Memory B cell (primary cell): Measurements from ENCODE around the gene MEF2C.

ENCODE experiments used
- ATAC-seq: fragments of 150-1000 bp; cut with Tn5 transposase; 2 replicates; pipeline ENCODE4 v1.10.0; 2021; ENCODE audit warnings: low read depth, mild to moderate bottlenecking, moderate library complexity
- DNase-seq, 2 donors: peaks; one replicate each; pipeline ENCODE4 v3.0.0; 2022; ENCODE audit warnings: low spot score in 2 of 2
- H3K27ac Mint-ChIP-seq: one replicate; pipeline ENCODE4 v1.8.0; 2022; ENCODE audit warnings: mild to moderate bottlenecking, moderate library complexity, mixed read lengths
- H3K27me3 Mint-ChIP-seq: one replicate; pipeline ENCODE4 v1.8.0; 2022; ENCODE audit warnings: mixed read lengths
- H3K36me3 Mint-ChIP-seq: one replicate; pipeline ENCODE4 v1.8.0; 2022; ENCODE audit warnings: mild to moderate bottlenecking, mixed read lengths
- H3K4me1 Mint-ChIP-seq: one replicate; pipeline ENCODE4 v1.8.0; 2022; ENCODE audit warnings: mixed read lengths
- H3K4me3 Mint-ChIP-seq: one replicate; pipeline ENCODE4 v1.8.0; 2022; ENCODE audit warnings: mild to moderate bottlenecking, moderate library complexity, mixed read lengths
- H3K9me3 Mint-ChIP-seq: one replicate; pipeline ENCODE4 v1.8.0; 2022; ENCODE audit warnings: mixed read lengths

Gene MEF2C

DNA sequence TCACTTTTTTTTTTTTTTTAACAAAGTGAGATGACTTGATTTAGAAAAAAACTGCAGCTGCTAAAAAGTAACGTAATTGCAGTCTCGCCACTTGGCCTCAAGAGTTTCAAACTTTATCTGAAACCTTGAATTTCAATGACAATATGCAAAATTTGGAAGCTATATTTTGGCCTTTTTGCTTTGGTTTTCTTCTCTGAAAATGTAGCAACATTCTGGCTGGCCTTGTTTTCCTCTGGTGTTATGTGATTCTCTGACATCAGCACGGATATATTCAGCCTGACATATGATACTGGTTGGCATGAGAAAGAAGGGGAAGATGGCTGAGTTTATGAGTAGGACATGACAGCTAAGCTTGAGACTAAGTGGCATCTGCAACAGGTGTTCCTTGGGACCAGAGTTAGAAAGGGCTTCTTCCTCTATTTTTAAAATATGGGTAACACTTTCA lies 136.5 kb downstream of the MEF2C start:
- Mint-ChIP-seq H3K27ac (peak overlapping the region; percentile 82), H3K27me3 (no peaks in the 10 kb centered on the region), H3K9me3 (no peaks in the 10 kb centered on the region), H3K36me3 (peaks cover 24% of the 10 kb centered on the region), H3K4me1 (peaks cover 14% of the 10 kb centered on the region), H3K4me3 (no peak overlapping the region)
- DNase-seq: no peak
- ATAC-seq: peak; percentile 83

- H3K36me3 Mint-ChIP-seq: peaks cover 20% of the 10 kb centered on the region
- peak overlapping the region; percentile 82 for H3K27ac Mint-ChIP-seq
- DNase-seq: no peak
- no peaks in the 10 kb centered on the region for H3K9me3 Mint-ChIP-seq
- ATAC-seq: no peak
- peaks cover 18% of the 10 kb centered on the region for H3K4me1 Mint-ChIP-seq
- H3K27me3 Mint-ChIP-seq: no peaks in the 10 kb centered on the region
- no peak overlapping the region for H3K4me3 Mint-ChIP-seq
These were observed 137.8 kb downstream of the MEF2C start for GRCh38 chr5:88745093-88745696.

DNA sequence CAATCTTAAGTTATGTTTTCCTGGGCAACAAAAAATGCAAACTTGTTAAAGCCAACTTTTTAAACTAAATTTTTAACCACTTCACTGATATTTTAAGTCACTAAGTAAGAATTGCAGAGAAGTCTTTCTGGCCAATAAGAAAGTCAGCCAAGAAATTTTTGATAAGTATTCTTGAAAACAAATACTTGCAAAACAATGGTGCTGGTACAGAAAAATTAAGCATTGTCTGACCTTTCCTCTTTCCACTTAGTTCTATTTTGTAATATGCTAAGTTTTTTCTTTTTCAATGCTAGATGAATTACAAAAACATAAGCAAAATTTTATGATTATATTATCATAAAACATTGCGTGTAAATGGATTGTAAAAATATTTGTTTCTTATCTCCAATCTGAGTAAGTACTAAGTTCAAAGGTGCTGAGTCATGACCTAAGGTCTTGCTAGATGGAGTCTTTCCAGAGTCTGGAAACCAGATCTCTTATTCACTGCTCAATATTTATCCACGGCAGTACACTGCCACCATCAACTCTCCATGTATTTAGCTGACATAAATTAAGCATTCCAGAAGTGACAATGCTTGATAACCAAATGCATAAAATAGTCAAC lies 139.7 kb downstream of the MEF2C start:
- H3K4me3 Mint-ChIP-seq: no peak overlapping the region
- H3K4me1 Mint-ChIP-seq: peaks cover 26% of the 10 kb centered on the region
- H3K9me3 Mint-ChIP-seq: no peaks in the 10 kb centered on the region
- peak overlapping the region; percentile 55 for H3K27ac Mint-ChIP-seq
- no peaks in the 10 kb centered on the region for H3K27me3 Mint-ChIP-seq
- no peak for DNase-seq
- peaks cover 20% of the 10 kb centered on the region for H3K36me3 Mint-ChIP-seq
- no peak for ATAC-seq

GRCh38 chr5:88741964-88742363 lies 141.0 kb downstream of the MEF2C start:
- H3K4me1 Mint-ChIP-seq: peaks cover 37% of the 10 kb centered on the region
- H3K9me3 Mint-ChIP-seq: no peaks in the 10 kb centered on the region
- ATAC-seq (peak; percentile 67), DNase-seq (no peak)
- H3K4me3 Mint-ChIP-seq: no peak overlapping the region
- peak overlapping the region; percentile 91 for H3K27ac Mint-ChIP-seq
- H3K27me3 Mint-ChIP-seq: no peaks in the 10 kb centered on the region
- peaks cover 25% of the 10 kb centered on the region for H3K36me3 Mint-ChIP-seq

- peak overlapping the region; percentile 91 for H3K27ac Mint-ChIP-seq
These were observed 142.3 kb downstream of the MEF2C start for GRCh38 chr5:88740604-88741185.

GRCh38 chr5:88736494-88736893 lies 146.5 kb downstream of the MEF2C start:
- peak; percentile 52 for ATAC-seq
- Mint-ChIP-seq H3K27me3 (no peaks in the 10 kb centered on the region), H3K4me3 (peak overlapping the region; percentile 19), H3K4me1 (peaks cover 64% of the 10 kb centered on the region), H3K9me3 (no peaks in the 10 kb centered on the region), H3K27ac (peak overlapping the region; percentile 91), H3K36me3 (peaks cover 18% of the 10 kb centered on the region)
- DNase-seq: no peak

More at GRCh38 chr5:88740604-88741185, 142.3 kb downstream of the MEF2C start:
- H3K4me3 Mint-ChIP-seq: no peak overlapping the region
- no peak for DNase-seq
- no peak for ATAC-seq
- H3K9me3 Mint-ChIP-seq: no peaks in the 10 kb centered on the region
- peaks cover 24% of the 10 kb centered on the region for H3K36me3 Mint-ChIP-seq
- peaks cover 43% of the 10 kb centered on the region for H3K4me1 Mint-ChIP-seq
- H3K27me3 Mint-ChIP-seq: no peaks in the 10 kb centered on the region

- ATAC-seq: no peak
- H3K27me3 Mint-ChIP-seq: no peaks in the 10 kb centered on the region
- H3K27ac Mint-ChIP-seq: peak overlapping the region; percentile 91
- H3K4me3 Mint-ChIP-seq: peak overlapping the region; percentile 22
- no peaks in the 10 kb centered on the region for H3K9me3 Mint-ChIP-seq
- peaks cover 22% of the 10 kb centered on the region for H3K36me3 Mint-ChIP-seq
- DNase-seq: no peak
- peaks cover 57% of the 10 kb centered on the region for H3K4me1 Mint-ChIP-seq
These were observed 148.0 kb downstream of the MEF2C start for GRCh38 chr5:88734983-88735382.

- Mint-ChIP-seq H3K4me3 (peak overlapping the region; percentile 74), H3K9me3 (no peaks in the 10 kb centered on the region)
- DNase-seq: peak; percentile 28 to 60
These were observed 148.8 kb downstream of the MEF2C start for GRCh38 chr5:88734191-88734640.

GRCh38 chr5:88732862-88733261 lies 150.1 kb downstream of the MEF2C start:
- Mint-ChIP-seq H3K9me3 (no peaks in the 10 kb centered on the region), H3K27me3 (no peaks in the 10 kb centered on the region), H3K4me3 (peak overlapping the region; percentile 6), H3K4me1 (peaks cover 49% of the 10 kb centered on the region), H3K27ac (peak overlapping the region; percentile 91), H3K36me3 (peaks cover 18% of the 10 kb centered on the region)
- DNase-seq: no peak
- no peak for ATAC-seq

More at GRCh38 chr5:88734191-88734640, 148.8 kb downstream of the MEF2C start:
- peak overlapping the region; percentile 91 for H3K27ac Mint-ChIP-seq
- no peaks in the 10 kb centered on the region for H3K27me3 Mint-ChIP-seq
- H3K4me1 Mint-ChIP-seq: peaks cover 58% of the 10 kb centered on the region
- H3K36me3 Mint-ChIP-seq: peaks cover 24% of the 10 kb centered on the region
- ATAC-seq: peak; percentile 78

DNA sequence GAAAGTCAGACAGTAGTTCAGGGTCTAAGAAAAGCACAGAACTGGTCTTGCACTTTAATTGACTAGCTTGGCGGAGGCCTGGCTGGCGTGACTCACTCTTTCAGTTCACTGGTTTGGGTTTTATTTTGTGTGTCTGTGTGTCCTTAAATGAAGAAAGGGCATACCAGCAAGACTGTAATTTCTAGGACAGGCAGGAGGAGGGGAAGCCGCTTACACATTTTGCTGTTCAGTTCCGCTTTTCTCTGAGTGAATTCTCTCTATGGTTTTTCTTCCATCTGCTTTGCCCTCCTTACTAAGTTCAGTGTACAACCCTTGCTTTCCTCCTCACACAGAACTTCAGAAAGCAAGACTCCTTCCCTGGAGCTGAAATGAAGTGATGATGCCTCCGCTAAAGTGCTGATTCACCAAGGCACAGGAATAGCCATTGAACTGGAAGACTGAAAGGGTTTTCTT lies 150.8 kb downstream of the MEF2C start:
- ATAC-seq (peak; percentile 31), DNase-seq (peak; percentile 28 to 34)
- Mint-ChIP-seq H3K9me3 (no peaks in the 10 kb centered on the region), H3K4me3 (peak overlapping the region; percentile 61), H3K36me3 (peaks cover 16% of the 10 kb centered on the region), H3K27me3 (no peaks in the 10 kb centered on the region), H3K4me1 (peaks cover 43% of the 10 kb centered on the region), H3K27ac (peak overlapping the region; percentile 91)

GRCh38 chr5:88729829-88730182 lies 153.2 kb downstream of the MEF2C start:
- Mint-ChIP-seq H3K27ac (peak overlapping the region; percentile 91), H3K27me3 (no peaks in the 10 kb centered on the region), H3K36me3 (peaks cover 13% of the 10 kb centered on the region), H3K9me3 (no peaks in the 10 kb centered on the region), H3K4me3 (no peak overlapping the region), H3K4me1 (peaks cover 26% of the 10 kb centered on the region)
- no peak for DNase-seq
- ATAC-seq: no peak

DNA sequence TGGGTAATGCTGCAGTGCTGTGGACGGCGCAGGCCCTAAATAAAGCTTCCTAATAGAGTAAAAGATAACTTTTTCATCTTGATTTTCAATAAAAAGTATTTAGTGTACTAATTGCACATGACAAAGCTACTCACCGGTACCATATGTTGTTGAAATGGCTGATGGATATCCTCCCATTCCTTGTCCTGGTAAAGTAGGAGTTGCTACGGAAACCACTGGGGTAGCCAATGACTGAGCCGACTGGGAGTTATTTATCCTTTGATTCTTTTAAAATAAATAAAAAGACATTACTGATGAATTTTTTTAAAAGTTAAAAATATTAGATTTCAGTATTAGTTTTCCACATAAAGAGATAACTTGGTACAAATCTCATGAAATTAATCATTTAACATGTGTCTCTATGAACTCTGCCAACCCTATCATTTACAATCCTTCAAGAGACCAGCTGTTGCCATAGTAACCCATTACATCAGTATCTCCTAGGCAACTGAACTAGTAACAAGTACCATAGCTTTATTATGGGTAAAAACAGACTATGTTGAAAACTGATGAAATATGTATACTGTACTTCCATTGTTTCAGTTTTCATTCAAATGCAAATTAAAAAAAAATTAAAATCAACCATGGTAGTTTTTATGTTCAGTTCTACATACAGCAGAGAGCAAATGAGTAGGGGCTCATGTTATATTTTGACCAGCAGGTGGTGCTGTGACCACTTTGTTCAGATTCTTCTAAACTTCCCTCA lies 153.7 kb downstream of the MEF2C start:
- Mint-ChIP-seq H3K27me3 (no peaks in the 10 kb centered on the region), H3K9me3 (no peaks in the 10 kb centered on the region), H3K36me3 (peaks cover 14% of the 10 kb centered on the region), H3K4me3 (no peak overlapping the region), H3K27ac (peak overlapping the region; percentile 91), H3K4me1 (peaks cover 26% of the 10 kb centered on the region)
- peak; percentile 61 for ATAC-seq
- DNase-seq: peak; percentile 51 to 71

- Mint-ChIP-seq H3K9me3 (no peaks in the 10 kb centered on the region), H3K4me1 (peaks cover 15% of the 10 kb centered on the region), H3K36me3 (peaks cover 16% of the 10 kb centered on the region), H3K27ac (no peak overlapping the region), H3K27me3 (no peaks in the 10 kb centered on the region), H3K4me3 (no peak overlapping the region)
- DNase-seq: no peak
- no peak for ATAC-seq
These were observed 155.2 kb downstream of the MEF2C start for GRCh38 chr5:88727705-88728313.
